HG03039 (cell line): ENCODE data around the gene TMEM127.
A peak's percentile ranks its signal among the peaks of the same experiment; 100 is the strongest.
"Not testable (repeated sequence)": the region's sequence is repeated elsewhere in the genome, so short reads cannot be mapped to it uniquely, and the experiment has no call there.

Experiments used
- ATAC-seq: cut with Tn5 transposase; IDR thresholded peaks from one replicate; pipeline ENCODE4 v1.9.1; 2021; ENCODE audit warnings: mild to moderate bottlenecking, moderate library complexity; ENCODE audit not compliant: unreplicated experiment

The TMEM127 gene

DNA sequence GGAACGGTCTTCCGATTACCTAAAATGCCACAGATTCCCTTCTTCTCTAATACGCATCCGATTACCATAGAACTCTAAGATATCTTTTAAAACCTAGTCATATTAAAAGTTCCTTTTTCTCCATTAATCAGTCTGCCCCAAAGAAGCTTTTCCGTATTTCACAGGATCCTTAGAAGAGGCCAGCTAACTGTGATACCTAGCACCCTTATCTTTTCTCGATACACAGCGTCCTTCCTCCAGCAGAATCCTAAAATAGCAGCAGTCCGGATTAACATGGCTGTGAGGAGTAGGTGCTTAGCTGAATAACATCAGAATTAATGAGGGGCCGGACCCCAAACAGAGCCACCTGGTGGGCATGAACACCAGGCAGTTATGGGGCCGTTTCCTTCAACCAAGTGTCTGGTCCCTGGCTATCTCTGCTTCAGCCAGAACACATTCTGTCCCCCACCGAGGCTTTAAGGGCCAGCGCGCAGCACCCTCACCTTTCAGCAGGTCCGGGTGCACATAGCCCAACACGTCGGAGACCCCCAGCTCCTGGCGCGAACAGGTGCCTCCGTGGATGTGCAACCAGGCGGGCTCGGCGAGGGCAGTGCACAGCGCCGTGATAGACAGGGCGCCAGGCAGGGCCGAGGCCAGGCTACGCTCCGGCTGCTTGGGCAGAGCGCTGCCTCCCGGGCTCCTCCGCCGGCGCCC lies 995 bp downstream of the TMEM127 start:
- peak; percentile 4 for ATAC-seq

DNA sequence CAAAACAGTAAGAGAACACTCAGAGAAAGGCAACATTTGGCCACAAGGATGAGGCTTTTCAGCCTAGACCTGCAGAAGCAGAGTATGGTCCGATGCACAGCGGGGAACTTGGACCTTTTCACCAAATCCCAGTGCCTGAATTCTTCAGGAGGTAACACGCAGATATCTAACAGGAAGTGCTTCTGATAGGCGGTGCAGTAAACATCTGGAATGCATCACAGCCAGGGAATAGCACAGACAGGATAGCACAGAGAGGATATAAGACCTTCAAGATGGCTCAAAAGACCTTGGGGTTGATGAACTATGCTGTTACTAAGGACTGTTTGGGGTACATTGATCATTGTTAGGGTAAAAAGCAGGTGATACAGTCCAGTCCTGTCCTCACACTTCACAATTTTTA lies 1.7 kb downstream of the TMEM127 start:
- ATAC-seq: no peak

DNA sequence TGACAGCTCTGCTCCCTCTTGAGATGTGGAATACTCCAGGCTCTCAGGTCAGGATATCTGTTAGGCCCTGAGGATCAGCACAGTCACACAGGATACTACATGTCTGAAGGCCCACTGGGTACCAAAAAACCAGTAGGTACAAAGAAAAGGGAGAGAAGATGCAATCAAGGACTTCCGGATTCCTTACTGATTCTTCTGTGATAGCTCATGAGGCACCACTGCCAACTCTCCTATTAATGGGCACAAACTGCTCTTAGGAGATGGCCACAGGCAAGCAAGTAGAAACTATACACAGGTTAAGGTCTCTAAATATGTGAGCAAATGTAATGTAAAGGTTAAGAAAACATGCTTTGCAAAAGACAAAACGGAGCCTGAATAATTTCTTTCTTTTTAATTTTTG lies 3.5 kb downstream of the TMEM127 start:
- no peak for ATAC-seq

DNA sequence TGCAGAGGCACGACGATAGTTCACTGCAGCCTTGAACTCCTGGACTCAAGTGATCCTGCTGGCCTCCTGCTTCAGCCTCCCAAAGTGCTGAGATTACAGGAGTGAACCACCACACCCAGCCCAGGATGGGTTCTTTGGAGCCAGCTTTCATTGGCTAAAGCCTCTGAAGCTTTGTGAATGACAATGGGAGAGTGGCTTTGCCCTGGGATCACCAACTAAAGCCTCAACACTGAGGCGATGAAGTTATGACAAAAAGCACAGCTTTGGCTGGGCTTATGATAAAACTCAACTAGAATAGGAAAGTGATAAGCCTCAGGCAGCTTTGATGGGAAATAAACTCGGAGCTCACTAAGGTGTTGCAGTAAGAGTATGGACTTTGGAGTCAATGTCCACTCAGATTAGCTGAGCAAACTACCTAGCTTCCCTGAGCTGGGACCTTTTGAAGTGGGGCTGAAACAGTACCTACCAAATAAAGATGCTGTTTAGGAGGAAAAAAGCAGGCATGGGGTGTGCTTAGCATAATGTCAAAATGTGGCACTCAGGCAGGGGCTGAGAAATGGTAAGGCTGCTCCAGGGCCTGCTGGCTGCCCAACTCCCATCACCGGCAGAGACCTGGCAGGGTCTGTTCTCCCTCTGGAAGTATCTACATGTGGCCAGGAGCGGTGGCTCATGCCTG lies 4.3 kb downstream of the TMEM127 start:
- ATAC-seq: no peak

DNA sequence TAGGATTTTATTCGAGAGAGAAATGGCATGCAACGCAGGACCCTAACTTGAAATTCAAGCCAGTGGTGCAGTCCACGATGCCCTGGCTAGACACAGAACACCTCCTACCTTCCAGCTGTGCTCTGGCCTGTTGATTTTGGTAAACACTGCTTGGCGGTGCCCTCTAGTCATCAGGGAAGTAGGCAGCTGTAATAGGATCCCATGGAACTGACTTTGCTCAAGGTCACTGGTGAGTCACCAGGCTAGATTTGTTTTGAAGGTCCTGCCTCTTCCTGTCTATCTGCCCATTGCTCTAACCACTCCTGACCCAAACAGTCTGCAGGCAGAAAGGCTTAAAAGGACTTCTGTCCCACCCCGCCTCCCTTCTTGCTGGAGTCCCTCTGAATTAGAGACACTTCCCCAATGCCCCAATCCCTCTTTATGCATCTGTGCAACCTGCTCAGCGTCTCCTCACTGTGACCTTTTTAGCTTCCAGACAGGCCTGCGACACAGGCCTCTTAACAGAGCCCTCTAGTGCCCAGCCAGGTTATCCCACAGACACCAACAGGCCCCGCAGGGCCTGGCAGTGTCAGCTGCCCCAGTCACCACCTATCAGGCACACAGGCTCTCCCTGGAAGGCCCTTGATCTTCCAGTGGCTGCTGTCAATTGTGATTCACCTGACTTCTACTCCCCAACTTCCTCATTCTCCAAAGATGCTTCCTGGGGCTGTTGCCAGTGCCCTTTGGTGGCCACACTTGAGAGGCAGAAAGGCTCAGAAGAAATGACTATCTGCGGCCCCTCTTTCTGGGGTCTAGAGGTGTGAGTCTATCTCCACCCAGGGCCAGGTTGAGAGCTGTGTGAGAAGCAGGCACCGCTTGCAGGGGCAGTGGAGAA lies 5.2 kb downstream of the TMEM127 start:
- ATAC-seq: no peak

DNA sequence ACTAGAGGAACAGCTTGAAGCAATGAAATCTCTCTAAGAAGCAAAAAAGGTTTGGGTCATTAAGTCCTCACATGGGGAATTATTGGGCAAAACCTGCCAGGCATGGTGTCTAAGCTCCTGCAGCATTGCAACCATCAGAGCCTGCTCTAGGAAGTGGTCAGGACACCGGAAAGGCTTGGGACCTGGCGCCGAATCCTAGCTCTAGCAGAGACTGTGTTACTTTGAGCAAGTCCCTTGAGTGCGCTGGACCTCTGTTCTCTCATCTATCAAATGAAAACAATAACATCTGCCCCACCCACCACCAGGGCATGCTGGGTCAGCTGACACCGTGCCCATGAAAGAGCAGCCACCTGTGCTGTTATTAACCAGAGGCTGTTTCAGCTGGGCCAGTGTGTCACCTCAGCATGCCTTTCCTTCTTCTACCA lies 6.3 kb downstream of the TMEM127 start:
- no peak for ATAC-seq

DNA sequence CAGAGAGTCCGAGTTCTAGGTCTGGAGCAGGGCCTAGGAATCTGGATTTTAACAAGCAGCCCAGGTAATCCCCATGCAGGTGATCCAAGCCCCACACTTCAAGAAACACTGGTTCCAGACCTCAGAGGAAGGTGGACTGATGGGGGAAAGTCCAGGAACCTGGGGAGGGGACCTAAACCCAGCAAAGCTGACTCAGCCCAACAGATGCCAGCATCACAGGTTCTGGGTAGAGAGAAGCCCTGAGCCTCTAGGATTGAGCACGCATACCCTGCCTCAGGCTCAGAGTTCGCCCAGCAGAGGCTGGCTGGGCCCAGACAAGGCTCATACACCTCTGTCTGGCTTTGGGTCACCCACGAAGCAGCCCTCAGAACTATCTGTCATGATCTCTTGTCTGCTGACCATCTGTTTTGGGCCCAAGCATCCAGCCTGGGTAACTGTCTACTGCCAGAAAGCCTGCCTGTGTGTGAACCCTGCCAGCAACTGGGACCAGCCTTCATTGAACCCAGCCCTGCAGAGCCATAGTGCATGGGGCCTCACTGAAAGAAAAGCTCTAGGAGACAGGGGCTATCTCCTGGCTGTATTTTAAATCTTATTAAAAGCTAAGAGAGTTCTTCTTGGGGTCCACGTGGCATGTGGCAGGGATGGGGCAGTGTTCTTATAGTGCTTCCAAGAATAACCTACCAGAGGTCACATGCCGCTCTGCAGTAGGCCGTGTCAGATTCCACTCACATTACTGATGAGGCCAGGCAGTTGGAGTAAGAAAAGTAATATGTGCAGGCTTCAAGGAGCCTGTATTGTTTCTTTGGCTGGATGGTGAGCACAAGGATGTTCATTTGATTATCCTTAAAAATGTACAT lies 7.4 kb downstream of the TMEM127 start:
- no peak for ATAC-seq

DNA sequence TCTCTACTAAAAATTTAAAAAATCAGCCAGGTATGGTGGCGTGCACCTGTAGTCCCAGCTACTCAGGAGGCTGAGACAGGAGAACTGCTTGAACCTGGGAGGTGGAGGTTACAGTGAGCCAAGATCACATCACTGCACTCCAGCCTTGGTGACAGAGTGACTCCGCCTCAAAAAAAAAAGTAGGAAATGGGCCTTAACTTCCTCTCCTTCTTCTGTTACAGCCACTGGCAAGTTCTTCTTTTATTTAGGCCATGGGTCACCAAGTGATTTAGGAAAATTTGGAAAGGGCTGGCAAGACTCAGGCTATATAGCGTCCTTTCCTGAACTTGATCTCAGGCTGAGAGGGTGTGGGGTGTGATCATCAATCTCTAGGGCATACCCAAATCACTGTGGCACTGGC lies 8.1 kb downstream of the TMEM127 start:
- ATAC-seq: not testable (repeated sequence)

DNA sequence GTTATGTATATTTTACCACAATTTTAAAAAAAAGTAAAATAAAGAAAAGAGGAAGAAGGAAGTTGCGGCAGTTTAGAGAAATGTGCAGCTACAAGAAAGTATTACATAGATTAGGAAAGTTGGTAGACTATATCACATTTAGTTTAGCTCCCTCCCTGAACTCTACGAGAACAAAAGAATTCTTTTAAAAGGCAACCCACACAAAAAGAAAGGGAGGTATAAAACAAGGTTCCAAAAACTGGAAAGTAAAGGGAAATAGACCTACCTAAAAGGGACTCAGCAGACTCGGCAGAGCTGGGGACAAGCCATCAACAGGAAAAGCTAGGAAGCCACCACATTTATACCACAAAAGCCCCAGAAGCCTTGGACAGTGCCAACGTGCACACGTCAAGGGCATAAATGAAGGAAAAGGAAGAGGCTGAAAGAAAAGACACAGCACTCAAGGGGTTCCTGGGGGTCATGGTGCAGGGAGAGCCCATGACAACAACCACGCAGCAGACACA lies 9.1 kb downstream of the TMEM127 start:
- ATAC-seq: no peak

DNA sequence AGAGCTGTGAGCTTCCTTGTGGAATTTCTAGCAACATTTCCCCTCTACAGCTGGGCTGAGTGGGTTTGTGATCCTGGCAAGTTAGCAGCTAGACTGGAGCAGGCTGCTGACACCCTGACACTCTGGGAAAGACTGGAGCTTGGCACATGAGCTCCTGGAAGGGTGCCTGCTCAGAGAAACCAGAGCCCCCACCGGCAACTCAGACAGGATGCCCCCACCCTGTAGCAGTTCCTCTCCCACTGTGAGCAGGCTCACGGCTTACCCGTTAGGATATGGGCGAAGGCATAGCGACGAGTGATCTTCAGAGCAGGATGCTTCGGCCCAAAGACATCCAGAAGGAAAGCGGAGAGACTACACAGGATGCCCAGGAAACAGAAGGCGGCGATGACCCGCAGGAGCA lies 11.2 kb downstream of the TMEM127 start:
- no peak for ATAC-seq

DNA sequence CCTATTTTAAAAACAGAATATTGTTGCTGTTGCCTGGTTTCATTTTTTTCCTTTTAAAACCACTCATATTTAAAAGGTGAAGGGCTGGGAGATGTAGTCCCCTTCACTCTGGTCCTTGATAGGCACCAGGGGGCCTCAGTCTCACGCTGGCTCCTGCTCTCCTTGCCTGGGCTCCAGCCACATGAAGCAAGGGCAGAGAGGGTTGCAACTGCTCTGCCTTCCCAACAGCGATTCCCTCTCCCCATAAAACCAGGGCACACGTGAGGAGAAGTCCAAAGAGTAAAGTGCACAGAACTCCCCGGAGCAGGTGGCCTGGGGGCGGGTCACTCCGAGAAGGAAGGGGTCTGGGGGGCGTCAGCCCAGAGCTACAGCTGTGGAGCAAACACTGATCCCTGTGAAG lies 12.8 kb downstream of the TMEM127 start:
- ATAC-seq: no peak

DNA sequence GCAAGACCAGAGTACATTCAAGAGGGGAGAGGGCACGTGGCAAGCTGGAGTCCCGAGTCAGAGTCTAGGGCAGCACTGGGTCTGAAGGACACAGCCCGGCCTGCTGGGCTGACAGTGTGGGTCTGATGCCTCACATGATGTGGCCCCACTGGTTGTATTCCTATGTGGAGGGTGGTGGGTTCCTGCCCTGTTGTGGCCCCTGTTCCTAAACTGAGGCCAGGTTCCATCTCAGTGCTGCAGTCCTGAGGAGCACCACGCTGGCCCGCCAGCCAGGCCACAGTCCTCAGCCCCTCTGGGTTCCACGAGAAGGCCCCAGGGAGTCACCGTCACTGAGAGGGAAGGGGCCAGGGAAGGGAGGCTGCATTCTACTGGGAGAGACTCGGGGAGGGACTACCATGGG lies 13.3 kb downstream of the TMEM127 start:
- no peak for ATAC-seq

DNA sequence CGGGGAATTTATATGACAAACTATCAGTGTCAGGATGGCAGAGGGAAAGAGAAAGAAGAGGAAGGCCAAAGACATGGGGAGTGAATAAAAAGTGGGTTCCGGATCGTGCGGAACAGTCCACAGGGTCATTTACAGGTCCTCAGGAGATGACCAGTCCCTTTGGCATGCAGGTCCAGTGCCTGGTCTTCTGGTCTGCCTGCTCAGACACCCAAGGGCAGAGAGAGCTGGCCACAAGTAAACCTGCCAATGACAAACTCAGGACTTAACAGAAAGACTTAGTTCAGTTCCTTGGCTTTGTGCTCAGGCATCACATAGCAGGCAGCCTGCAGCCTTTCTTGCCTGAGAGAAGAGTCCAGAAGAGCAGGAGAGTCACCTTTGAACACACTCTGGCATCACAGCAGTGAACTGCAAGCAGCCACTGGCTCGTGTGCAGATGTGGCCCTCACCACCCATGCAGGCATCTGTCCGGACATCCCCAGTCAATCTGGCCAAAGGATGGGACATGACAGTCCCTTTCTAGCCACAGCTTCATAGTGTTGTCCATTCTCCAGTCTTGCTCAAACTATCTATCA lies 14.0 kb downstream of the TMEM127 start:
- ATAC-seq: no peak

DNA sequence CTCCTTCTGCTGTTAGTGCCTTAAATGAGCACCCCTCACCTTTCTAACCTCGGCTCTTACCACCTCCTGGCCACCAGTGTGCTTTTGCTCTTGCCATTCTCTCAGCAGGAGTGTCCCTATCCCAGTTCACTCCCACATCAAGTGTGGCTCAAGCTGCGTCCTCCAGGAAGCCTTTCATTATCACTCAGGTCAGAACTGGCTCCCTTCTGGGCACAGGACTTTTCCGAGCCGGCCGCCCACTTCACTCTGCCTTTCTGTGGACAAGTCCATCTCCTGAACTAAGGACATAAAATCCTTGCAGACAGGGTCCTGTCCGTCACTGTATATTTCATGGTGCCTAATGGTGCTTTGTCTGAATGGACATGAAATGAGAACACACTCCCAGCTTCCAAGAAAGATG lies 15.6 kb downstream of the TMEM127 start:
- ATAC-seq: no peak

DNA sequence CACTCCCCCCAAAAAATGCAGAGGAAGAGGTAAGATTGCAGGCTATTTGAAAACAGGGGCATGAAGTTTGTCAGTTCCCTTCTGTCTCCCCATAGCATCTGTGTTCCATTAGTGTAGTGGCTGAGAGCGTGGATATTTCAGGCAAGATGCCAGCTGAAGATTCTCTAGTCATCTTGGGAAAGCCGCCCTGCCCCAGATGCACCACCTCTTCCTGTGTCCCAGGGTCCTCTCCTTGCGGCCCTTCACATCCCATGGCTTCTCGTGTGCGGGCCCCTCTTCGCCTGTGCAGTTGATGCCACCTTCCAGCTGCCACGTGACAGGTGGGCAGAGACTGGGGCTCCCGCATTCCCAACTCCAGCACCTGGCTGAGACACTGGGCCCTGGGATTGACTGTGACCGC lies 16.1 kb downstream of the TMEM127 start:
- no peak for ATAC-seq

DNA sequence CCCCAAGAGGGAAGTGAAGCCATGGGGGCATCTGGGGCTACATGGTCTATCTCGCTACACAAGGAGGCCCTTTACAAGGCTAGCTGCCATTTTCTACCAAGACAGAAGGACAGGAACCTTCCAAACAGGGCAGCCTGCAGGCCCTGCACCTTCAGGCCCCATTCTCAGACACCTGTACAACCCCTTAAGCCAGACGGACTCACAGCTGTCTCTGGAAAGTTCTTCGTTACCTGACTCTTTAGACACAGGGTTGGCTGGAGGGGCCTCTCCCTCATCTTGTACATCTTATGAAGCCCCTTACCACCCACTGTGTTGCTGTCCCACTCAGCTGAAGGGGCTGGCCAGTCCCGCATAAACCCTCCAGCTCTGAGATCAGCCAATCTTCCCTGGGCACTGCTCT lies 17.2 kb downstream of the TMEM127 start:
- no peak for ATAC-seq

DNA sequence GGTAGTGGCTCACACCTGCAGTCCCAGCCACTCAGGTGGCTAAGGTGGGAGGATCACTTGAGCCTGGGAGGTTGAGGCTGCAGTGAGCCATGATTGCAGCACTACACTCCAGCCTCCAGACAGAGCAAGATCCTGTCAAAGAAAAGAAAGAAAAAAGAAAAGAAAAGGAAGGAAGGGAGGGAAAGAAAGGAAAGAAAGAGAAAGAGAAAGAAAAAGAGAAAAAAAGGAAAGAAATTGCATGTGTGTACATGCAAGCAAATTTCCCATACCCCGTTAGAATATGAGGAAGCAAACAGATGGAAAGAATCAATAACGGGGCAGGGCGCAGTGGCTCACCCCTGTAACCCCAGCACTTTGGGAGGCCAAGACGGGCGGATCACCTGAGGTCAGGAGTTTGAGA lies 17.9 kb downstream of the TMEM127 start:
- no peak for ATAC-seq

DNA sequence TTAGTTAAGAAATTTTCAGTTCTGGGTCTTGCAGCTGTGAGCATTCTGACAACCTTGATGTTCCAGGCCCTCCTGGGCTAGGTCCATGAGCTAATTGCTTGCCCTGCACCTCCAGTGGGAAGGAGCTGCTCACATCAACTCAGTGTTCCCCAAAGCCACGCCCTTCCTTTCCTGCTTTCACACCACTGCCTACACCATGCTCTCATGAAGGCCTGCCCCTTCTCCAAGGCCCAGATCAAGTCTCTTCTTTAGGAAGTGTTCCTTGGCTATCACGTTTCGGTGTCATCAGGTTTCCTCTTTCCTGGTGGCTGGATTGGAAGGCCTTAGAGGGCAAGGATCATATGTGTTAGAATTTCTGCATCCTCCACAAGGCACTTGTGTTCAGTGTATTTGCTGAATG lies 18.8 kb downstream of the TMEM127 start:
- no peak for ATAC-seq

DNA sequence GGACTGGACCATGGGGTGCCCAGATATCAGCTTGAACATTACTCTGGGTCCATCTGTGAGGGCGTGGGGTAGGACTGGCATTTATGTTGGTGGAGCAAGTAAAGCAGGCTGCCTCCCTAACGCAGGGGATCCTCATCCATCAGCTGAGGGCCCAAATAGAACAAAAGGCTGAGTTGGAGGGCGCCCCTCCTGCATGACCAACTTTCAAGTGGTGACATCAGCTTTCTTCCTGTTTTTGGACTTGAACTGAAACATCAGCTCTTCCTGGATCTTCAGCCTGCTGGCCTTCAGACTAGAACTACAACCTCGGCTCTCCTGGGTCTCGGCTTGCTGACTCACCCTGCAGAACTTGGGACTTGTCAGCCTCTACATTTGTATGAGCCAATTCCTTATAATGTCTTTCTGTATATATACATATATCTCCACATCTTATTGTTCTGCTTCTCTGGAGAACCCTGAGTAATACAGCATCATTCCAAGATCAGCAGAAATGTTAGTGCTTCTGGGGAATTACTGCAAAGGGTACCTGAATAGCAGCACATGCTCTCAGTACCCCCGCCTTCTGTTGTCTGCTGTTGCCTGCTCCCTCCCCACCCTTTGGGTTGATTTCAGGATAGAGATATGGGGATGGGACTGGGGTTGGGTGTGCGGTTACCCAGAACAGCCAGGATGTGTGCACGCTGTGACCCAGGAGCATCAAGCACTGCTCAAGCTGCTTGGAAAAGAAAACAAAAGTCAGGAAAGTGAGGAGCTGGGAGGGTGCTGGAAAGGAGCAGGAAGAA lies 20.0 kb downstream of the TMEM127 start:
- ATAC-seq: no peak

DNA sequence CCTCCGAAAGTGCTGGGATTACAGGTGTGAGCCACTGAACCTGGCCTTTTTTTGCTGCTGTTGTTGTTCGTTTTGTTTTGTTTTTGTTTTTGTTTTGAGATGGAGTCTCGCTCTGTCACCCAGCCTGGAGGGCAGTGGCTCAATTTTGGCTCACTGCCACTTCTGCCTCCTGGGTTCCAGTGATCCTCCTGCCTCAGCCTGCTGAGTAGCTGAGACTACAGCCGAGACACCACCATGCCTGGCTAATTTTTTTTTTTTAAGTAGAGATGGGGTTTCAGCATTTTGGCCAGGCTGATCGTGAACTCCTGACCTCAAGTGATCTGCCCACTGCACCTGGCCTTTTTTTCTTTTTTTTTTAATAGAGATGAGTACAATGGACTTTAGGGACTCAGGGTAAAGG lies 22.0 kb downstream of the TMEM127 start:
- no peak for ATAC-seq
